ENCODE measurements around the gene ABCF1. TPM values are rescaled to one million over a fixed set of nuclear protein-coding genes. Genes with fewer than 3 reads are reported as not detected.
"Not testable (repeated sequence)": the region's sequence is repeated elsewhere in the genome, so short reads cannot be mapped to it uniquely, and the experiment has no call there.

Gene ABCF1
- 50.0 TPM for polyA plus RNA-seq (2013, experiment 1 of 2)
- 49.7 TPM for polyA plus RNA-seq (2013, experiment 2 of 2)

DNA sequence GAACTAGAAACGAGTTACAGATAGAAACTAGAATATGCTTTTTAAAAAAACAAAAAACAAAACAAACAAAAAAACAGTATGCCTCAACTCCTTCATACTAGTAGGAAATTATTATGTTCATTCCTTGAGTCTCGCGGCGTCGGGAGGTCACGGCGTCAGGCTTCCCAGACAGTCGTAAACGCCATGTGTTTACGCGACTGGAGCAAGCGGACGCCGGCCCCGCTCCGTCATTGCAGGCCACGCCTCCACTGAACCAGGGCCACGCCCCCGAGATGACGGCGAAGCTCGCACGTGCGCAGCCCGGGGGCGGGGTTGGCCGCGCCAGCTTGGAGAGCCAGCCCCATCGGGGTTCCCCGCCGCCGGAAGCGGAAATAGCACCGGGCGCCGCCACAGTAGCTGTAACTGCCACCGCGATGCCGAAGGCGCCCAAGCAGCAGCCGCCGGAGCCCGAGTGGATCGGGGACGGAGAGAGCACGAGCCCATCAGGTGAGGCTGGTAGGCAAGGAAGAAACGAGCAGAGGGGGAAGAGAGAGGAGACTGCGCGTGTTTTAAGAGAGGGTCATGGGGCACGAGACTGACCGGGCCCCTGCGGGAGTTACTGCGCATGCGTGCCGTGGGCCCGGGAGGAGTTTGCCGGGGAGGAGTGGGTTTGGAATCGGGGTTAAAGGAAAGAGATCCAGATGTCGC is at the start of gene ABCF1:
Gene ABCF1, plus strand, starts transcription at position 368 of the 687 bp plus-strand sequence. Its CDS starts 46 bp downstream, at position 414.
- H3K36me3 ChIP-seq (ENCODE audit: control insufficient read depth in 1 of 2, insufficient read depth in 2 of 2, low read depth in 1 of 2, low read length in 2 of 2) = peaks cover 0 to 20% of the 10 kb centered on the region in 2 experiments
- peak within 1 kb of the TSS; percentile 29 for H2BK15ac ChIP-seq (ENCODE audit: low read depth, poor library complexity, severe bottlenecking)
- H3K14ac ChIP-seq (ENCODE audit: low read length in 2 of 2) = peak within 1 kb of the TSS in 1 of 2 experiments; percentile 98
- peak within 1 kb of the TSS; percentile 80 for H3K4me2 ChIP-seq (ENCODE audit: low read length, poor library complexity, severe bottlenecking)
- H3K4ac ChIP-seq (ENCODE audit: low read depth in 1 of 2, low read length in 2 of 2) = peak within 1 kb of the TSS; percentile 90 to 99
- peak within 1 kb of the TSS; percentile 88 for H4K8ac ChIP-seq (ENCODE audit: low read length)
- peak within 1 kb of the TSS in 1 of 2 experiments; percentile 94 for H3K23ac ChIP-seq (ENCODE audit: low read length in 2 of 2)
- H3K79me1 ChIP-seq (replicated peaks; ENCODE audit: low read length, poor library complexity, severe bottlenecking) = peaks cover 1% of the 10 kb centered on the region
- H4K91ac ChIP-seq (ENCODE audit: low read length) = peak within 1 kb of the TSS; percentile 86
- H2AFZ ChIP-seq (ENCODE audit: low read depth, low read length) = peak within 1 kb of the TSS; percentile 99
- peak within 1 kb of the TSS; percentile 81 to 99 for H3K4me3 ChIP-seq (ENCODE audit: insufficient read depth in 1 of 2, low read depth in 1 of 2, low read length in 2 of 2)
- H2BK120ac ChIP-seq (ENCODE audit: low read depth, low read length) = peak within 1 kb of the TSS; percentile 65
- under 1% methylated on average over 56 of the region's 59 CpGs for WGBS
- H3K4me1 ChIP-seq (ENCODE audit: control insufficient read depth, insufficient read depth, low read depth, low read length) = peaks cover 11% of the 10 kb centered on the region
- peak within 1 kb of the TSS; percentile 98 for H3K9ac ChIP-seq (ENCODE audit: low read length)
- H2AK5ac ChIP-seq (ENCODE audit: low read length, severe bottlenecking) = no peak within 1 kb of the TSS
- no peak within 1 kb of the TSS for H2BK12ac ChIP-seq (ENCODE audit: low read length in 2 of 2)
- peak within 1 kb of the TSS; percentile 90 for H3K27ac ChIP-seq (ENCODE audit: low read length, poor library complexity, severe bottlenecking)
- H2BK5ac ChIP-seq (ENCODE audit: low read depth, low read length, poor library complexity, severe bottlenecking) = peak within 1 kb of the TSS; percentile 54
- no peaks in the 10 kb centered on the region for H3K9me3 ChIP-seq (ENCODE audit: control insufficient read depth, low read length)
- peak within 1 kb of the TSS; percentile 90 to 98 for H3K18ac ChIP-seq (ENCODE audit: low read depth in 1 of 2, low read length in 2 of 2)
- DNase-seq = peak; percentile 97
- no peaks in the 10 kb centered on the region for H3K27me3 ChIP-seq (ENCODE audit: control insufficient read depth in 1 of 2, insufficient read depth in 1 of 2, low read length in 2 of 2)

DNA sequence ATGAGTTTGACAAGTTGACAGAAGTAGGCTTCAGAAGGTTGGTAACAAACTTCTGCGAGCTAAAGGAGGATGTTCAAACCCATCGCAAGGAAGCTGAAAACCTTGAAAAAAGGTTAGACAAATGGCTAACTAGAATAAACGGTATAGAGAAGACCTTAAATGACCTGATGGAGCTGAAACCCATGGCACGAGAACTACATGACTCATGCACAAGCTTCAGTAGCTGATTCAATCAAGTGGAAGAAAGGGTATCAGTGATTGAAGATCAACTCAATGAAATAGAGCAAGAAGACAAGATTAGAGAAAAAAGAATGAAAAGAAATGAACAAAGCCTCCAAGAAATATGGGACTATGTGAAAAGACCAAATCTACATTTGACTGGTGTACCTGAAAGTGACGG is 49.3 kb upstream of the ABCF1 start:
- not testable (repeated sequence) for H3K9me3 ChIP-seq (ENCODE audit: control insufficient read depth, low read length); H3K79me1 ChIP-seq (replicated peaks; ENCODE audit: low read length, poor library complexity, severe bottlenecking); H3K4me2 ChIP-seq (ENCODE audit: low read length, poor library complexity, severe bottlenecking); H3K4me3 ChIP-seq (ENCODE audit: insufficient read depth in 1 of 2, low read depth in 1 of 2, low read length in 2 of 2); H3K14ac ChIP-seq (ENCODE audit: low read length in 2 of 2); H3K36me3 ChIP-seq (ENCODE audit: control insufficient read depth in 1 of 2, insufficient read depth in 2 of 2, low read depth in 1 of 2, low read length in 2 of 2); H3K27me3 ChIP-seq (ENCODE audit: control insufficient read depth in 1 of 2, insufficient read depth in 1 of 2, low read length in 2 of 2); DNase-seq; H2BK15ac ChIP-seq (ENCODE audit: low read depth, poor library complexity, severe bottlenecking); H2BK120ac ChIP-seq (ENCODE audit: low read depth, low read length); H2AK5ac ChIP-seq (ENCODE audit: low read length, severe bottlenecking); H3K4me1 ChIP-seq (ENCODE audit: control insufficient read depth, insufficient read depth, low read depth, low read length); H3K27ac ChIP-seq (ENCODE audit: low read length, poor library complexity, severe bottlenecking); H3K9ac ChIP-seq (ENCODE audit: low read length); H3K23ac ChIP-seq (ENCODE audit: low read length in 2 of 2); H4K8ac ChIP-seq (ENCODE audit: low read length); H3K4ac ChIP-seq (ENCODE audit: low read depth in 1 of 2, low read length in 2 of 2); H4K91ac ChIP-seq (ENCODE audit: low read length); H2BK12ac ChIP-seq (ENCODE audit: low read length in 2 of 2); H2BK5ac ChIP-seq (ENCODE audit: low read depth, low read length, poor library complexity, severe bottlenecking); H2AFZ ChIP-seq (ENCODE audit: low read depth, low read length); H3K18ac ChIP-seq (ENCODE audit: low read depth in 1 of 2, low read length in 2 of 2)
- 83% methylated on average over 5 of the region's 5 CpGs for WGBS

- H3K4ac ChIP-seq (ENCODE audit: low read depth in 1 of 2, low read length in 2 of 2); H3K4me2 ChIP-seq (ENCODE audit: low read length, poor library complexity, severe bottlenecking); H3K36me3 ChIP-seq (ENCODE audit: control insufficient read depth in 1 of 2, insufficient read depth in 2 of 2, low read depth in 1 of 2, low read length in 2 of 2); H3K27ac ChIP-seq (ENCODE audit: low read length, poor library complexity, severe bottlenecking); H3K4me1 ChIP-seq (ENCODE audit: control insufficient read depth, insufficient read depth, low read depth, low read length); H2BK5ac ChIP-seq (ENCODE audit: low read depth, low read length, poor library complexity, severe bottlenecking); H3K14ac ChIP-seq (ENCODE audit: low read length in 2 of 2); H3K79me1 ChIP-seq (replicated peaks; ENCODE audit: low read length, poor library complexity, severe bottlenecking); H2BK12ac ChIP-seq (ENCODE audit: low read length in 2 of 2); H4K91ac ChIP-seq (ENCODE audit: low read length); H4K8ac ChIP-seq (ENCODE audit: low read length); H3K27me3 ChIP-seq (ENCODE audit: control insufficient read depth in 1 of 2, insufficient read depth in 1 of 2, low read length in 2 of 2); H3K4me3 ChIP-seq (ENCODE audit: insufficient read depth in 1 of 2, low read depth in 1 of 2, low read length in 2 of 2); H3K9ac ChIP-seq (ENCODE audit: low read length); H2AK5ac ChIP-seq (ENCODE audit: low read length, severe bottlenecking); H3K9me3 ChIP-seq (ENCODE audit: control insufficient read depth, low read length); H3K23ac ChIP-seq (ENCODE audit: low read length in 2 of 2); H2BK15ac ChIP-seq (ENCODE audit: low read depth, poor library complexity, severe bottlenecking); DNase-seq; H2BK120ac ChIP-seq (ENCODE audit: low read depth, low read length); H2AFZ ChIP-seq (ENCODE audit: low read depth, low read length); H3K18ac ChIP-seq (ENCODE audit: low read depth in 1 of 2, low read length in 2 of 2): not testable (repeated sequence)
- WGBS = 94% methylated on average over 2 of the region's 3 CpGs
Measured at GRCh38 chr6:30526444-30526843, 44.8 kb upstream of the ABCF1 start.

- not testable (repeated sequence) for H2AFZ ChIP-seq (ENCODE audit: low read depth, low read length); H3K14ac ChIP-seq (ENCODE audit: low read length in 2 of 2); H2BK15ac ChIP-seq (ENCODE audit: low read depth, poor library complexity, severe bottlenecking); H3K36me3 ChIP-seq (ENCODE audit: control insufficient read depth in 1 of 2, insufficient read depth in 2 of 2, low read depth in 1 of 2, low read length in 2 of 2); H3K4me2 ChIP-seq (ENCODE audit: low read length, poor library complexity, severe bottlenecking); H3K27me3 ChIP-seq (ENCODE audit: control insufficient read depth in 1 of 2, insufficient read depth in 1 of 2, low read length in 2 of 2); H3K18ac ChIP-seq (ENCODE audit: low read depth in 1 of 2, low read length in 2 of 2); H3K79me1 ChIP-seq (replicated peaks; ENCODE audit: low read length, poor library complexity, severe bottlenecking); H3K9ac ChIP-seq (ENCODE audit: low read length); H4K8ac ChIP-seq (ENCODE audit: low read length); H3K4me1 ChIP-seq (ENCODE audit: control insufficient read depth, insufficient read depth, low read depth, low read length); H3K9me3 ChIP-seq (ENCODE audit: control insufficient read depth, low read length); H3K4ac ChIP-seq (ENCODE audit: low read depth in 1 of 2, low read length in 2 of 2); DNase-seq; H3K23ac ChIP-seq (ENCODE audit: low read length in 2 of 2); H2BK5ac ChIP-seq (ENCODE audit: low read depth, low read length, poor library complexity, severe bottlenecking); H3K27ac ChIP-seq (ENCODE audit: low read length, poor library complexity, severe bottlenecking); H3K4me3 ChIP-seq (ENCODE audit: insufficient read depth in 1 of 2, low read depth in 1 of 2, low read length in 2 of 2); H4K91ac ChIP-seq (ENCODE audit: low read length); H2BK120ac ChIP-seq (ENCODE audit: low read depth, low read length); H2AK5ac ChIP-seq (ENCODE audit: low read length, severe bottlenecking); H2BK12ac ChIP-seq (ENCODE audit: low read length in 2 of 2)
- WGBS = 92% methylated on average over 17 of the region's 17 CpGs
Measured at GRCh38 chr6:30529349-30529875, 41.8 kb upstream of the ABCF1 start.

All from mesenchymal stem cell (in vitro differentiated cells and primary cell).